Measurements from ENCODE around the gene LGALS4. TPM values are rescaled to one million over a fixed set of nuclear protein-coding genes. Genes with fewer than 3 reads are reported as not detected.
A peak's percentile ranks its signal among the peaks of the same experiment; 100 is the strongest.
"Not testable (repeated sequence)": the region's sequence is repeated elsewhere in the genome, so short reads cannot be mapped to it uniquely, and the experiment has no call there.

Gene LGALS4
- total and polyA plus RNA-seq, 9 of the 15 experiments (the other 6 are each of a cell fraction or from before 2014, with no cell fraction given), result 0.08 to 1.1 (median 0.30) TPM; not detected in 3

GRCh38 chr19:38815059-38816001 is 2.6 kb upstream of the LGALS4 start (continued):
- TF ChIP-seq ZBTB33 (CRISPR knock-in tag; IDR thresholded peaks at IDR 0.05) (peak; percentile 98), NFYB (IDR thresholded peaks at IDR 0.05; ENCODE audit: extremely low read depth, insufficient read length) (peak; percentile 19), HNRNPK (IDR thresholded peaks at IDR 0.05; ENCODE audit: low read depth, low read length, poor library complexity, severe bottlenecking) (no peak), SP2 (IDR thresholded peaks at IDR 0.05; ENCODE audit: extremely low read depth, low read depth, low read length, poor library complexity, severe bottlenecking) (peak; percentile 12)

DNA sequence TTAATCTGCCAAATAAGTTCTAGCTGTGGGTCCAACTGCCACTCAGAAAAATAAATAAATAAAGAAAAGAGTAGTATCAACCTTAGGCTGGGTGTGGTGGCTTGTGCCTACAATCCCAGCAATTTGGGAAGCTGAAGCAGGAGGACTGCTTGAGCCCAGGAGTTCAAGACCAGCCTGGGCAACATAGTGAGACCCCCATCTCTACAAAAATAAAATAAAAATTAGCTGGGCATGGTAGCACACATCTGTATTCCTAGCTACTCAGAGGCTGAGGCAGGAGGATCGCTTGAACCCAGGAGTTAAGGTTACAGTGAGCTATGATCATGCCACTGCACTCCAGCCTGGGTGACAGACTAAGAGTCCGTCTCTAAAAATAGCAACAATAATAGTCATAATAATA is 1.2 kb upstream of the LGALS4 start:
- intact Hi-C loops (cut with micrococcal nuclease), result not testable (repeated sequence)
- 35% methylated on average over 2 of the region's 2 CpGs for WGBS (ENCODE audit: insufficient coverage, low coverage, missing lambda C conversion rate)

More for the DNA sequence above, 1.2 kb upstream of the LGALS4 start:
- H4K20me1 ChIP-seq (replicated peaks; ENCODE audit: control insufficient read depth, insufficient read depth, low read length); H3K79me2 ChIP-seq (ENCODE audit: control insufficient read depth, insufficient read depth, low read length); ATAC-seq; H3K4me3 ChIP-seq; BruUV-seq (replicated peaks); H3K9ac ChIP-seq (ENCODE audit: insufficient read depth in 1 of 2, low read depth in 2 of 2, low read length in 2 of 2); H3K4me2 ChIP-seq (ENCODE audit: insufficient read depth, low read length); DNase-seq (ENCODE audit: extremely low read depth in 1 of 4, low spot score in 3 of 4); H3K27ac ChIP-seq (ENCODE audit: extremely low read depth, low read depth, low read length); CTCF ChIA-PET (ENCODE audit: low intra/inter-chr PET ratio); in situ Hi-C loops (cut with MboI); H3K9me3 ChIP-seq (replicated peaks; ENCODE audit: control insufficient read depth, insufficient read depth, low read depth, low read length); H3K27me3 ChIP-seq (ENCODE audit: control insufficient read depth in 2 of 2, insufficient read depth in 2 of 2, low read length in 2 of 2); H3K9me1 ChIP-seq (ENCODE audit: control insufficient read depth, insufficient read depth, low read length); H2AFZ ChIP-seq (ENCODE audit: low read depth, low read length): not testable (repeated sequence)
- FAIRE-seq, result peak; percentile 23
- Histone ChIP-seq H3K36me3 (ENCODE audit: control insufficient read depth, insufficient read depth, low read length) (peaks cover 22% of the 10 kb centered on the region; the same call in 2 of the 3 replicates), H3K4me1 (replicated peaks in 1 of 2; ENCODE audit: control insufficient read depth in 2 of 2, insufficient read depth in 2 of 2, low read length in 2 of 2) (peaks cover 4 to 35% of the 10 kb centered on the region in 2 experiments; a peak in 4 of 5 replicates)
- POLR2A ChIA-PET, result interaction anchor here (0.6 to 3.2 kb wide), 3 partner anchors 18 to 86 kb away, joined by 3 to 14 read pairs (median 7); partner anchors contain the start of gene ECH1
